Psoas muscle (tissue), 8 donors: ENCODE data around the gene MEDAG. TPM values are rescaled to one million over a fixed set of nuclear protein-coding genes. Genes with fewer than 3 reads are reported as not detected.

Experiments
- ATAC-seq, 4 donors: fragments of 200-7000 bp; cut with Tn5 transposase; one replicate each; pipeline ENCODE4 v1.9.1; 2020; ENCODE audit warnings: moderate library complexity in 3 of 4, mild to moderate bottlenecking in 2 of 4
- DNase-seq, 2 donors: peaks; one replicate each; pipeline ENCODE4 v3.0.0-alpha.2; 2020
- H3K27ac ChIP-seq: fragments of 200-600 bp; one replicate; pipeline ENCODE4 v1.8.0; 2022
- H3K27me3 ChIP-seq, 3 donors: fragments of 200-600 bp in 1 of 3; one replicate each; pipeline versions ENCODE4 v1.6.1 to v1.8.0; 2013 to 2022; ENCODE audit warnings: low read length in 2 of 3, mild to moderate bottlenecking in 2 of 3, moderate library complexity in 1 of 3; ENCODE audit not compliant: insufficient read depth in 3 of 3
- H3K36me3 ChIP-seq, 2 donors: fragments of 200-600 bp in 1 of 2; one replicate each; pipeline versions ENCODE4 v1.6.1 to v1.8.0; 2013 to 2022; ENCODE audit warnings: low read depth in 1 of 2, mild to moderate bottlenecking in 1 of 2, moderate library complexity in 1 of 2; ENCODE audit not compliant: insufficient read depth in 1 of 2
- H3K4me1 ChIP-seq: fragments of 200-600 bp; one replicate; pipeline ENCODE4 v1.8.0; 2022
- H3K4me3 ChIP-seq: fragments of 200-600 bp; one replicate; pipeline ENCODE4 v1.8.0; 2022; ENCODE audit warnings: mild to moderate bottlenecking
- H3K9me3 ChIP-seq: fragments of 200-600 bp; one replicate; pipeline ENCODE4 v1.8.0; 2022
- WGBS, 3 donors: extraction: QIAGEN DNeasy Blood & Tissue Kit; methylation state at CpG; one replicate each; pipeline versions ENCODE4 v1.1.6 to v1.1.7; 2013; 5-methylcytosine and 5-hydroxymethylcytosine counted together
- intact Hi-C, 2 donors: fragments of 100-400 bp; cut with DNase I; formaldehyde crosslinking; loops; one replicate each; pipeline versions ENCODE4 v1.11.0 to v1.14.2; 2022
- polyA plus RNA-seq, 3 donors: library from polyadenylated mRNA; stranded (reverse); fragments of 200-250 nt; gene quantifications; one replicate each; pipeline ENCODE4 v1.2.3, GENCODE V29; 2013
- total RNA-seq, 4 donors: library from RNA; stranded (reverse); fragmentation: NEBNext Ultra II Directional in 2 of 4; extraction: Animal tissue kit (Norgen Biotek cat#: 25700) in 2 of 4; gene quantifications; one replicate each; pipeline versions ENCODE4 v1.2.1 to v1.2.4, GENCODE V29; 2021 to 2023
- TF ChIP-seq, protein P1 (sequence below): fragments of 200-600 bp; IDR thresholded peaks from one replicate; pipeline ENCODE4 v1.8.0; 2022; ENCODE audit warnings: antibody characterized with exemption
- donor health status: healthy with polysubstance abuse.
- donor health status: DM: no; HTN: no; CAD: no; lungs with moderate emphysema.
- donor health status: Bipolar disorder and iron deficiency.
- donor health status: healthy.
- donor health status: DM: yes; HTN: yes; CAD: no.
- donor health status: DM: no; HTN: no; CAD: no.
- donor health status: DM: no; HTN: no; CAD: no.
- donor health status: DM: yes; HTN: yes; CAD: no.

MEDAG gene
- total and polyA plus RNA-seq, 7 donors = 4.6 to 13.7 (median 7.8) TPM

DNA sequence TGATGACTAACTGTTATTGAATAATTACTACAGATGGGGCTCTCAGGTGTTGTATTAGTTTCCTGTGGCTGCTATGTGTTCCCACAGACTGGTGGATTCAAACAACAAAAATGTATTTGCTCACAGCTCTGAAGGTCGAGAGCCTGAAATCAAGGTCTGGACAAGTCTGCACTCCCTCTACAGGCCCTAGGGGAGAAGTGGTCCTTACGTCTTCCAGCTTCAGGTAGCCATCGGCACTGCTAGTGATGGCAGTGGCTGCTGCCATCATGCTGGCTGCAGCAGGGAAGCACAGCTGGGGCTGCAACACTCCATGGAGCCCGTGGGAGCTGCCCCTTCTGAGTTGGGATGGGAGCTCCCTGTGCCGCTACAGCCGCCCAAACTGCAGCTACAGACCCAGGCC is 28.3 kb downstream of the MEDAG start:
- H3K9me3 ChIP-seq = peaks cover 3% of the 10 kb centered on the region
- peaks cover 0 to 20% (median 0%) of the 10 kb centered on the region in 3 donors for H3K27me3 ChIP-seq
- H3K36me3 ChIP-seq = no peaks in the 10 kb centered on the region
- TF ChIP-seq, protein P1, sequence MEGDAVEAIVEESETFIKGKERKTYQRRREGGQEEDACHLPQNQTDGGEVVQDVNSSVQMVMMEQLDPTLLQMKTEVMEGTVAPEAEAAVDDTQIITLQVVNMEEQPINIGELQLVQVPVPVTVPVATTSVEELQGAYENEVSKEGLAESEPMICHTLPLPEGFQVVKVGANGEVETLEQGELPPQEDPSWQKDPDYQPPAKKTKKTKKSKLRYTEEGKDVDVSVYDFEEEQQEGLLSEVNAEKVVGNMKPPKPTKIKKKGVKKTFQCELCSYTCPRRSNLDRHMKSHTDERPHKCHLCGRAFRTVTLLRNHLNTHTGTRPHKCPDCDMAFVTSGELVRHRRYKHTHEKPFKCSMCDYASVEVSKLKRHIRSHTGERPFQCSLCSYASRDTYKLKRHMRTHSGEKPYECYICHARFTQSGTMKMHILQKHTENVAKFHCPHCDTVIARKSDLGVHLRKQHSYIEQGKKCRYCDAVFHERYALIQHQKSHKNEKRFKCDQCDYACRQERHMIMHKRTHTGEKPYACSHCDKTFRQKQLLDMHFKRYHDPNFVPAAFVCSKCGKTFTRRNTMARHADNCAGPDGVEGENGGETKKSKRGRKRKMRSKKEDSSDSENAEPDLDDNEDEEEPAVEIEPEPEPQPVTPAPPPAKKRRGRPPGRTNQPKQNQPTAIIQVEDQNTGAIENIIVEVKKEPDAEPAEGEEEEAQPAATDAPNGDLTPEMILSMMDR = no peak
- no peak overlapping the region for H3K4me3 ChIP-seq
- DNase-seq = no peak
- ATAC-seq = no peak
- H3K4me1 ChIP-seq = peaks cover 4% of the 10 kb centered on the region
- WGBS, 3 donors = 71 to 80% (median 78%) methylated on average over 6 of the region's 6 CpGs
- intact Hi-C loops = no loop called here
- H3K27ac ChIP-seq = no peak overlapping the region

DNA sequence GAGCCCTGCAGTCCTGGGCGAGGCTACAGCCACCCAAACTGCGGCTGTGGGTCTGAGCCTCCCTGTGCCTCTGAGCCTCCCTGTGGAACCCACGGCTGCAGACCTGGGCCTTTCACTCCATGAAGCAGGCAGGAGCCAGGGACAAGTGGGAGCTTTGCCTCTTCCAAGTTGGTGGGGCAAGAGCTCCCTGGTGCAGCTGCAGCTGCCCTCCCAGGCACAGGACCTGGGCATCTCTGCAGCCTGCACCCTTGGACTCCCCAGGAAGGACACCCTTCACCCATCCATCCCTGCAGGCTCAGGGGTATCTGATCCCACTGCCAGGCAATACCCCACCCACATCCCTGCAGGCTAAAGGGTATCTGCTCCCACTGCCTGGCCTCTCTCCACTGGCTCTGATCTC is 28.7 kb downstream of the MEDAG start:
- intact Hi-C loops = no loop called here
- 87 to 95% (median 92%) methylated on average over 3 of the region's 3 CpGs for WGBS, 3 donors
- Histone ChIP-seq H3K4me3 (no peak overlapping the region), H3K4me1 (peaks cover 4% of the 10 kb centered on the region), H3K9me3 (peaks cover 3% of the 10 kb centered on the region), H3K36me3 (no peaks in the 10 kb centered on the region), H3K27me3 (peaks cover 0 to 20% (median 0%) of the 10 kb centered on the region in 3 donors), H3K27ac (no peak overlapping the region)
- DNase-seq (no peak), ATAC-seq (no peak)
- TF ChIP-seq, protein P1 = no peak

DNA sequence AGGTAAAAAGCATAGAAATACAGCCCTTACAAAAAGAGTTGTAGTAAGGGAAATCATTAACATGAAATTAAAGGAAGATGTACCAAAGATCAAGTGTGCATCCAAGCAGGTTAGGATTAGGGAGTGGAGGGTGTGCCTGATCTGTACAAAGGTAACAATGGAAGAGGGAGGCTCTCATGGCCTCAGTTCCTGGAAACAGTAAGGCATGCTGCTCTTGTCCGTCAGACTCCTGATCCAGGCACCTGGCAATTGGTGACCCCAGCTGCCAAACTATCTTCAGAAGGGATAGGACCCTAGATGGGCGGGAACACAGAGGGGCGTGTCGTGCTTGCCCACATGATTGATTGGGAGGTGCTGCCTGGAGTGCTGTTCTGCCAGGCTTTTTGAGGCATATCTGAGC is 30.9 kb downstream of the MEDAG start:
- Histone ChIP-seq H3K36me3 (no peaks in the 10 kb centered on the region), H3K4me3 (no peak overlapping the region), H3K27ac (no peak overlapping the region), H3K27me3 (peaks cover 0 to 20% (median 0%) of the 10 kb centered on the region in 3 donors), H3K9me3 (peaks cover 3% of the 10 kb centered on the region), H3K4me1 (peaks cover 4% of the 10 kb centered on the region)
- WGBS, 3 donors = 67 to 70% (median 68%) methylated on average over 4 of the region's 4 CpGs
- intact Hi-C loops = no loop called here
- TF ChIP-seq, protein P1 = no peak
- no peak for ATAC-seq
- DNase-seq = no peak

DNA sequence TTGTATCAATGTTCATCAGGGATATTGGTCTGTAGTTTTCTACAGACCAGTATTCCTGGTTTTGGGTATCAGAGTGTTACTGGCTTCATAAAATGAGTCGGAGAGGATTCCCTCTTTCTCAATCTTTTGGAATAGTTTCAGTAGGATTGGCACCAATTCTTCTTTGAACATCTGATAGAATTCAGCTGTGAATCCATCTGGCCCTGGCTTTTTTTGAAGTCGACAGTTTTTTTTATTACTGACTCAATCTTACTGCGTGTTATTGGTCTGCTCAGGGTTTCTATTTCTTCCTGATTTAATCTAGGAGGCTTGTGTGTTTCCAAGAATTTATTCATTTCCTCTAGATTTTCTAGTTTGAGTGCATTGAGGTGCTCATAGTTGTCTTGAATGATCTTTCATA is 37.8 kb downstream of the MEDAG start:
- no peaks in the 10 kb centered on the region for H3K27me3 ChIP-seq
- H3K4me1 ChIP-seq = no peaks in the 10 kb centered on the region
- ATAC-seq = no peak
- no peak overlapping the region for H3K4me3 ChIP-seq
- no peak overlapping the region for H3K27ac ChIP-seq
- TF ChIP-seq, protein P1 = no peak
- no peak for DNase-seq
- WGBS, 3 donors = 30 to 36% (median 35%) methylated on average over 3 of the region's 3 CpGs
- peaks cover 5% of the 10 kb centered on the region for H3K9me3 ChIP-seq
- intact Hi-C loops = no loop called here
- no peaks in the 10 kb centered on the region for H3K36me3 ChIP-seq

DNA sequence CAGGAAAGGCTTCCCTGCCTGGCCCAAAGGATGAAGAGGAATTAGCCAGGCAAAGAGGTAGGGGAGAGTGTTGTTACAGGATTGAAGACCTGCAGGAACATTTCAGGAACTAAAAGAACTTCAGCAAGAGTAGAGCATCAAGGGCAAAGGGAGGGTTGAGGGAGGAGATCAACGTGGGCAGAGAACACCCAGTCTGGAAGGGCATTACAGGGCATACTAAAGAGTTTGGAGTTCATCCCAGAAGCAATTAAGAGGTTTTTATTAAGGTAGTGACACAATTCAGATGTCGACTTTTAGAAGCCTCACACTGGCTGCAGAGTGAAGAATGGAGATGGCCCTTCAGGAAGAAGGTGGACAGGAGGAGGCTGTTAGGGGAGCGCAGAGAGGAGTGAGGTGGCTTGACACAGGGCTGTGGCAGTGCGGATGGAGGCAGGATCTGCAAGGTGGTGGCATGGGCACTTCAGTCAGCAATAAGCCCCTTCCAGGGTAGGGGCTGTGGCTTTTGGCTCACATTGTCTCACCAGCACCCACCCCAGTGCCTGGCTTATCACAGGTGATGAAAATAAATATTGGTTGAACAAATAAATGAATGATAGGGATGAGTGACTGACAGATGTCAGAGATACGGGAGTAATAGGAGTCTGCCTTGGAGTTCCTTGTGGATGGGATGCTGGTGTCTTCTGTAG is 51.3 kb downstream of the MEDAG start:
- 71 to 73% (median 73%) methylated on average over 5 of the region's 5 CpGs for WGBS, 3 donors
- Histone ChIP-seq H3K27ac (no peak overlapping the region), H3K9me3 (no peaks in the 10 kb centered on the region), H3K27me3 (no peaks in the 10 kb centered on the region), H3K4me3 (no peak overlapping the region), H3K36me3 (no peaks in the 10 kb centered on the region), H3K4me1 (no peaks in the 10 kb centered on the region)
- ATAC-seq = no peak
- DNase-seq = no peak
- intact Hi-C loops = no loop called here
- TF ChIP-seq, protein P1 = no peak
